HL-60 (cell line): Measurements from ENCODE around the gene NCS1.

Source experiments
- DNase-seq, 2 experiments: peaks; one replicate each; pipeline ENCODE4 v3.0.0-alpha.2; 2010 to 2020; ENCODE audit warnings: low read depth in 1 of 2, low spot score in 1 of 2
- H3K27ac ChIP-seq: fragments of 250-450 bp; sonication (Bioruptor Pico); replicated peaks from 2 replicates; pipeline ENCODE4 v1.5.1; 2020; ENCODE audit warnings: mild to moderate bottlenecking, moderate library complexity
- H3K27me3 ChIP-seq: fragments of 250-450 bp; sonication (Bioruptor Pico); 2 replicates; pipeline ENCODE4 v1.5.1; 2021; ENCODE audit warnings: mild to moderate bottlenecking, moderate library complexity; ENCODE audit not compliant: insufficient read depth, poor library complexity, severe bottlenecking
- H3K4me3 ChIP-seq: replicated peaks from 2 replicates; pipeline ENCODE4 v1.5.1; 2011; ENCODE audit warnings: mild to moderate bottlenecking, control low read depth, low read length; ENCODE audit not compliant: insufficient read depth
- CTCF ChIP-seq: IDR thresholded peaks from one replicate; pipeline ENCODE4 v1.5.1; 2011; ENCODE audit warnings: low read length, control low read depth, inconsistent platforms; ENCODE audit not compliant: insufficient read depth
- GABPA ChIP-seq: IDR thresholded peaks from 2 replicates; pipeline ENCODE4 v1.6.1; 2012; ENCODE audit warnings: low read depth
- POLR2AphosphoS5 ChIP-seq: IDR thresholded peaks from 2 replicates; pipeline ENCODE4 v1.6.1; 2012; ENCODE audit warnings: low read depth
- REST ChIP-seq: IDR thresholded peaks from 2 replicates; pipeline ENCODE4 v1.6.1; 2012; ENCODE audit warnings: low read depth; ENCODE audit not compliant: insufficient replicate concordance
- SPI1 ChIP-seq: IDR thresholded peaks from 2 replicates; pipeline ENCODE4 v1.6.1; 2012; ENCODE audit warnings: low read depth, mild to moderate bottlenecking, borderline replicate concordance

NCS1 gene

GRCh38 chr9:130227833-130228232 lies 55.6 kb downstream of the NCS1 start:
- H3K27me3 ChIP-seq = no peaks in the 10 kb centered on the region
- TF ChIP-seq POLR2AphosphoS5 (no peak), SPI1 (no peak), GABPA (no peak), REST (no peak), CTCF (no peak)
- no peak overlapping the region for H3K4me3 ChIP-seq
- DNase-seq = no peak
- no peak overlapping the region for H3K27ac ChIP-seq

- H3K27me3 ChIP-seq = no peaks in the 10 kb centered on the region
- no peak overlapping the region for H3K4me3 ChIP-seq
- no peak for TF ChIP-seq POLR2AphosphoS5
- TF ChIP-seq CTCF = no peak
- no peak for TF ChIP-seq GABPA
- TF ChIP-seq REST = no peak
- no peak for TF ChIP-seq SPI1
- H3K27ac ChIP-seq = no peak overlapping the region
- no peak for DNase-seq
These were observed 57.6 kb downstream of the NCS1 start for GRCh38 chr9:130229759-130230158.

- no peak overlapping the region for H3K4me3 ChIP-seq
- H3K27me3 ChIP-seq = no peaks in the 10 kb centered on the region
- no peak for DNase-seq
- no peak for TF ChIP-seq REST
- TF ChIP-seq GABPA = no peak
- no peak for TF ChIP-seq CTCF
- no peak for TF ChIP-seq SPI1
- no peak for TF ChIP-seq POLR2AphosphoS5
- no peak overlapping the region for H3K27ac ChIP-seq
These were observed 58.4 kb downstream of the NCS1 start for GRCh38 chr9:130230631-130231030.
